HG03139 (cell line): ENCODE data around the gene PTH1R.

Experiments
- ATAC-seq: cut with Tn5 transposase; IDR thresholded peaks from one replicate; pipeline ENCODE4 v1.9.1; 2021; ENCODE audit not compliant: unreplicated experiment

Gene PTH1R

DNA sequence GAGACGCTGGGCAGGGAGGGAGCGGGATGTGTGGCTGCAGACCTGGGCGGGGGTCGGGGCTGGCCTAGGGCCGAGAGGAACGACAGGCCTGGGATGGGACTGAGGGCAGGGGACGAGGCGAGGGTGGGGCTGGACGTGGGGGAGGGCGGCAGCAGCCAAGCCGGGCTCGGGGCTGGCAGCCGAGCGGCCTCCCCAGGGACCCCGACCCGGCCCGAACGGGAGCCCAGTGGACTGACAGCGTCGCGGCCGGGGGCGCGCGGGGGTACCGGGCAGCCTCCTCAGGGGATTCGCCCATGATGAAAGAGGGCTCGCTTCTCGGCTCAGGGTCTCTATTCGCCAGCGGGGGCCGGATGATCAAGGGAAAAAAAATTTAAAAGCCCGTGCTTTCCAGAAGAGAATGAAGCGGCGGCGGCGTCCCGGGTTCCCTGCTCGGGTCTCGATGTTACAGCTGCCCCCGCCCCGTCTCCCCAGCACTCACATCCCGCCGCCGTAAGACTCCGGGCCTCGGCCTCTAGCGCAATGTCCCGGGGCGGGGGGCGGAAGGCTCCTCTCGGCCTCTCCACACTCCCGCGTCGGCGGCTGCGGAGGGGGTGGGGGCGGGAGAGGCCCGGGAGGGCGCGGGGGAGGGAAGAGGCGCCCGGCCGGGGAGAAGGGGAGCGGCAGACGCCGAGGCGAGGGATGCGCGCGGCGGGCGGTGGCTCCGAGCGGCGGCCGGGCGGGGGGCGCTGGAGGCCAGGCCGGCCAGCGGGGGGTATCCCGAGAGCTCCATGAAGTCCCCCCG lies 4.3 kb downstream of the PTH1R start:
- ATAC-seq, result no peak

DNA sequence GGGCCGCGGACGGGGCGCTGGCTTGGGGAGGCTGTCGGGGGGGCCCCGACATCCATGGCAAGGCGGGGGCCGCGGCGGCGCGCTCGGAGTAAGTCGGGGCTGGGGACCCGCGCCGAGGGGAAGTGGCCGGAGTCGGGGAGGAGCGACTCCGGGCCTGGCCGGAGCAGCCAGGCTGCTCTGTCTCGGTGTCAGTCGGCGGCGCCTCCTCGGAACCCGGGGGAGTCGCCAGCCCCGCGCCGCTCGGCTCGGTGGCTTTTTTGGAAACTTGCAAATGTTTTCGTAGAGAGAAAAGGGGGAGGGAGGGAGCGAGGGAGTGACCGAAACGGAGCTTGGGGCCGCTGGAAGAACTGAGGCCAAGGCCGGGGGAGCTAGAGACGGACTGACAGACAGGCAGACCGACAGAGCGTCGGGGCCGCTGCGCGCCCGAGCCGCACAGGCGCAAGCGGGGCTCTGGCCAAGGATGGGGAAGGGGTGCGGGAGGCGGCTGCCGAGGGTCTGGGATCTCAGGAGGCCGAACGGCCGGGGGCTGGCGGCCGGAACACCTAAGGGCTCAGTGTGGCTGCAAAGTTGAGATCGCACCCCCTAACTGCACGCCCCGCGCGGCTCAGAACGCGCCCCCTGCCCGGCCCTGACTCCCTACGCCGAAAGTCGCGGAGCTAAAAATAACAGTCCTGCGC lies 5.0 kb downstream of the PTH1R start:
- ATAC-seq, result no peak

- ATAC-seq, result no peak
Measured at GRCh38 chr3:46883054-46883829, 5.7 kb downstream of the PTH1R start.

DNA sequence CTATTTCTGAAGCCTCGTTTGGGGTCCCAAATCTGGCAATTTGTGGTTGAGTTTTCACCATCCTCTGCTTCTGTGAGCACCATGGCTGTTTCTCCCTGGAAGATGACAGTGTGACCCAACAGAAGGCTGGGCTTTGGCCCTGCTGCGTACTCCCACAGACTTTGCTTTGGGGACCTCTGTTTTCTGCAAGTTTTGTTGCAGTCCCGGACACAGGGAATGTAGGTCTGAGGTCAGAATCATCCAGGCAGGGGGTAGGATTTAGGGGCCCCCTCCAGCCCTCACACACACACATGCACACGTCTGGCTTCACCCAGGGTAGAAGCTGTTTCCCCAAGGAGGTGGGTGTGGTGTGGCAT lies 6.3 kb downstream of the PTH1R start:
- no peak for ATAC-seq

- no peak for ATAC-seq
Measured at GRCh38 chr3:46884427-46884826, 6.9 kb downstream of the PTH1R start.

GRCh38 chr3:46884929-46885328 lies 7.4 kb downstream of the PTH1R start:
- ATAC-seq, result no peak

DNA sequence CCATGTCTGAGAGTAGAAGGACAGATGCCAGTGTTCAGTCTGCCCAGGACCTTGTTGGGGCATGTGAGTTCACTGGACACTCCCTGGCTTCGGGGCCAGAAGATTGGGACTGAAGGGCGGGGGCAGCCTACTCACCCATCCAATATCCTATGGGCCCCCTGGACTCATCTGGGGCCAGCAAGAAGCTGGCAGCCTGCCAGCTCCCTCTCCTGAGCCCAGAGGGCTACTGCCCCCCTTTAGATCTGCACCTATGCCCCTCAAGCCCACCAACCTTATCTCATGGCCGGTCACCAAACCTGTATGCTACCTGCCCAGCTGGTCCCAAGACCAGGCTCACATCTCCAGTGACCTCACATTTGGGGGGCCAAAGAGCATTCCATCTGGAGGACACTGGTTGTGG lies 8.1 kb downstream of the PTH1R start:
- no peak for ATAC-seq

- no peak for ATAC-seq
Measured at GRCh38 chr3:46887980-46888494, 10.5 kb downstream of the PTH1R start.

DNA sequence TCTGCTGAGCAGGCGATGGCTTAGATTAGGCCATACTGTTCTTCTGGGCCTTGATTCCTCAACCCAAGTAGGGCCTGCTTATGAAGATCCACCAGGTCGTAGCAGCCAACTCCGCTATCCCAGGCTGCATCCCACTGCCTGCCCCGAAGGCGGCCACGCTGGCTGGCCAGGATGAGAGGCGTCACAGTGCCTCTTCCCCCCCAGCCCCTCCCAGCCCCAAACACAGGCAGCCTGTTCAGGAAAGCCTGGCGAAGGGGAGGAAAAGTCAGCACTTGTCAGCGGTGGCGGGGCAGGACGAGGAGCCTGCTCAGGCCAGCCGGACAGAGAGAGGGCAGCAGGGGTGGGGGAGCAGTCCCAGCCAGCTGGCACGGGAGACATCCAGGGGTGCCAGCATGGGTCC lies 11.2 kb downstream of the PTH1R start:
- ATAC-seq, result no peak

GRCh38 chr3:46889381-46890110 lies 12.0 kb downstream of the PTH1R start:
- no peak for ATAC-seq

DNA sequence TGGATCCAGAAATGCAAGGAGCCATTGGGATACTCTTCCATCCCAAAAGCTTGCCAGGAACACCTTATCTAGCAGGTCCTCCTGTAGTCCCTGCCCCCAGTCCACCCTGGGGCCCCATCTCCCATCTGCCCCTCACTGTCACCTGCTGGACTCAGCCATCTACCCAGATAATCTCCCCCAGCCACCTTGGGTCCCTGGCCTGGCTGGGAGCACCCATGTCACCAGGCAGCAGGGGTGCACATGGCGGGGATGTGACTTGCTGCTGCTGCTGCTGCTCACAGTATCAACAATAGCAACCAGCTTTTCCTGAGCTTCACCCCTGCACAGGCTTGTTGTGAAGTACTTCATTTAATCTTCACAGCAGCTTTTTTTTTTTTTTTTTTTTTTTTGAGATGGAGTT lies 12.6 kb downstream of the PTH1R start:
- no peak for ATAC-seq

DNA sequence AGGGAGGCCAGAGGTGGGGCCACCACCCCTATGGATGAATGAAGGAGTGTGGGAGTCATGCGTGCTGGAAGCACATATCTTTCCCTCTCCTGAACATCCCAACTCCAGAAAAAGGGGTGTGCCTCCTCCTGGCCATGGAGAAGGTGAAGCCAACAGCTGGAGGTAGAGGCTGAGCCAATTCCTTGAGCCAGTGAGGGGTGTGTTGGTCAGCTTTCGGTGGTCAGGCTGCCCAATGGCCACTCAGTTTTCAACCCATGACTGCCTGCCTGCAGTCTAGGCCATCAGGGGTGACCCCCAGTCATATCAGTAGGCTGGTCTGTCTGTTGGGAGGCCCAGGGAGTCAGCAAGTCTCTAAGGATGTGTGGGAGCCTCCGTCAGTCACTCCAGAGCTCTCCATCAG lies 13.6 kb downstream of the PTH1R start:
- ATAC-seq, result no peak

GRCh38 chr3:46892285-46893145 lies 15.0 kb downstream of the PTH1R start:
- ATAC-seq, result no peak

DNA sequence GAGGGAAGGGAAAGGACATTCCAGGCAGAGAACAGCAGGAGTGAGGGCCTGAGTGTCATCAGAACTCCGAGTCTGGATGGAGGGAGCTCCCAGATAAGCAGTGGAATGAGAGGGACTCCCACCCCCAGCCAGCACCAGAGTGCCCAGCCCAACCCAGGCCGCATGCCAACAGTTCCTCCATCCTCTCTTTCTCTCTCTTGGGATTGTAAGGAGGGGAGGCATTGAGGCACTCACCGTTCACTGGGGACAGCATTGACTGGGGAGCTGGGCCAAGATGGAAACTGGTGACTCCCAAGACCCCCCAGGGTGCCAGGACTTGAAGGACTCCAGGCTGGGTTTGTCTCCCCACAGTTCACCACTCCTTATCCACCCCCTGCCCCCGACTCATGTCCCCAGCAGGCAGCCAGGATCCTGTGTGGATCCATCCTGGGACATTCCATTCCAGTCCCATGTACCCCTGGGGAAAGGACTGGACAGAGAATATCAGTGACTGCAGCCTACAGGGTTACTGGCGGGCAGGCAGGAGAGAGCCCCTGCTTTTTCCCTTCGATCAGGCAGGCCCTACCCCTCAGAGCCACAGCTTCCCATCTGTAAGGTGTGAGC lies 15.7 kb downstream of the PTH1R start:
- ATAC-seq, result no peak

GRCh38 chr3:46893763-46894162 lies 16.2 kb downstream of the PTH1R start:
- ATAC-seq, result no peak

DNA sequence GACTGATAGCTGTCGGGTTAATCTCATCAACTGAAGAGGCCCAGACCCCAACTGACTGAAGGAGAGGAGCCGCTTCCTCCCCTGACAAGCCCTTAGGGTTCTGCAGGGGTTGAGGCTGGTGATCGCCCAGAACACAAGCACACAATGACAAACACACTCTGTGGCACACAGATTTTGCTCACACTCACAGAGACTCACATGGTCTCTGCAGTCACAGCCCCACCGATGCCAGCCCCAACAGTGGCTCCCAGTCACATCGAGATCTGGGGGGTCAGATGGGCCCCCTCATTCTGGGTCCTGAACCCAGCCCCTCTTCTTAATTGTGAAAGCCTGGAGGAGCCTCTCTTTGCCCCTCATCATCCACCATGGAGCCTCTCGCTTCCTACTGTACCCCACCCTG lies 16.7 kb downstream of the PTH1R start:
- ATAC-seq, result no peak

- ATAC-seq, result no peak
Measured at GRCh38 chr3:46895204-46895660, 17.7 kb downstream of the PTH1R start.

DNA sequence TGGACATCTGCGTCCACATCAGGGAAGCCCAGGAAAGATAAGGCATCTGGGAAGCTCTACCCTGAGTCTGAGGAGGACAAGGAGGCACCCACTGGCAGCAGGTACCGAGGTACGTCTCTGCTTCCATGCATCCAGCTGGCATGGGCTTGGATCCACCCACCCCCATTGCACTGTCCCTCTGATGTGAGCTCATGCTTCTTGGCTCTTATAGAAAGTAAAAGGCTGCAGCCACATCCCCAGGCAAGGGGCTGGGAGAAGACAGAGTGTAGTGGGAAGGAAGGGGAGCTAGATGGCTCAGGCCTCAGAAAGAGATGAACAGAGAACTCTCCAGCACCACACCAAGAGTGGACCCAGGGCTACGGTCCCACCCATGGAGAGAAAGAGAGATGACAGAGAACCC lies 18.2 kb downstream of the PTH1R start:
- no peak for ATAC-seq

DNA sequence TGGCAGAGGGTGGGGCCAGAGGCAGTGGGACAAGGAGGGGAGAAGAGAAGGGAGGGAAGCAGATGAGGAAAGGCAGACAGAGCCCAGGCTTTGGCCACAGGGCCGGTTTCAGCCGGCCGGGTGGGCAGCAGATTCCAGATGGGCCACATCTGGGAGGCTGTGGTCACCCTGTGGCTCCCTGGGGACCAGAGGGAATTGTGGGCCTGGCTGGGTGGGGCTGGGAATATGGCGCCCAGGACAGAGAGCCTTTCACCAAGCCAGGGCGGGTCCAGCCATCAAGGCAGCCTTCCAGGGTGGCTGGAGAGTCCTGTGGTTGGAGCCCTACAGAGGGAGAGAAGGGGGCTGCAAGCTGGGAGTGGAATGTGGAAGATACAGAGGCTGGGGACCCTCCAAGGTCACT lies 18.9 kb downstream of the PTH1R start:
- ATAC-seq, result no peak

DNA sequence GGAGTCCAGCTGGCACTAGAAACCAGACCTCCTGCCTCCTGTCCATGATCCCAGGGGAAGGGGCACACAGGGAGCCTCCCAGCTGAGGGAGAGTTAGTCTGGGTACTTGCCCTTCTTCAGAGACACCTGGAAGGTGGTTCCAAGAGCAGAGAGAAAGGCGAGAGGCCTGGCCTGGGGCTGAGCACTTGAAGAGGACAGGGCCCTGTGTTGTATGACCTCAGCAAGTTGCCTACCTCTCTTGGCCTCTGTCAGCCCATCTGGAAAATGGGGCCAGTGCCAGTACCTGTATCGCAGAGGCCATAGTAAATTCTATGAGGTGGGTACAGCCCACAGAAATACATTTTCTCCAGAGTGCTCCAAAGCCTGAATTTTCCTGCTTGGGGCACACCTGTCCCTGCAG lies 19.5 kb downstream of the PTH1R start:
- ATAC-seq, result no peak
